K562 (cell line): Measurements from ENCODE around the gene MTA1. TPM values are rescaled to one million over a fixed set of nuclear protein-coding genes. Genes with fewer than 3 reads are reported as not detected.

Source experiments
- BRCA1 ChIP-seq, 2 experiments: fragments of 450-650 bp in 1 of 2; sonication (generic) in 1 of 2; formaldehyde crosslinking in 1 of 2; IDR thresholded peaks; 2 replicates each; pipeline versions ENCODE4 v1.5.0 to v1.6.1; 2017 to 2020; ENCODE audit warnings: mild to moderate bottlenecking in 1 of 2, missing genetic modification reagents in 1 of 2
- EGR1 ChIP-seq: fragments of 450-650 bp; conservative IDR thresholded peaks from 2 replicates; pipeline ENCODE4 v1.6.1; 2017; ENCODE audit warnings: mild to moderate bottlenecking
- FOXA3 ChIP-seq, 2 experiments: fragments of 450-650 bp in 1 of 2; sonication (generic) in 1 of 2; formaldehyde crosslinking; IDR thresholded peaks in 1 of 2; conservative IDR thresholded peaks in 1 of 2; 2 replicates each; pipeline versions ENCODE4 v1.4.0 to v1.8.0; 2020 to 2022; ENCODE audit warnings: mild to moderate bottlenecking in 2 of 2, missing genetic modification reagents in 1 of 2
- HDAC1 ChIP-seq, 2 experiments: fragments of 450-650 bp; IDR thresholded peaks; 2 replicates each; pipeline ENCODE4 v1.6.1; 2016 to 2017; ENCODE audit warnings: inconsistent platforms in 1 of 2, mild to moderate bottlenecking in 1 of 2, moderate library complexity in 1 of 2
- HEY1 ChIP-seq: fragments of 250-450 bp; sonication (Bioruptor Pico); IDR thresholded peaks from 2 replicates; pipeline ENCODE4 v1.5.0; 2020; ENCODE audit warnings: mild to moderate bottlenecking, moderate library complexity, borderline replicate concordance
- IRF9 ChIP-seq: fragments of 450-650 bp; IDR thresholded peaks from 2 replicates; pipeline ENCODE4 v1.6.1; 2016; ENCODE audit warnings: missing biosample characterization, missing genetic modification characterization
- KDM2B ChIP-seq: fragments of 250-450 bp; sonication (Bioruptor Pico); IDR thresholded peaks from 2 replicates; pipeline ENCODE4 v1.8.0; 2021; ENCODE audit warnings: mild to moderate bottlenecking, moderate library complexity
- MAX ChIP-seq: sonication (generic); formaldehyde crosslinking; IDR thresholded peaks from 2 replicates; pipeline ENCODE4 v1.9.0; 2022; ENCODE audit warnings: mild to moderate bottlenecking, missing genetic modification reagents
- MBD1 ChIP-seq: fragments of 250-450 bp; sonication (Bioruptor Pico); IDR thresholded peaks from 2 replicates; pipeline ENCODE4 v1.8.0; 2022; ENCODE audit warnings: inconsistent platforms
- NFRKB ChIP-seq: fragments of 450-650 bp; IDR thresholded peaks from 2 replicates; pipeline ENCODE4 v1.6.1; 2016; ENCODE audit warnings: low read depth
- RBM14 ChIP-seq: fragments of 200-400 bp; formaldehyde crosslinking; IDR thresholded peaks from 2 replicates; pipeline ENCODE4 v1.6.1; 2018; ENCODE audit warnings: low read depth, mild to moderate bottlenecking, low read length, moderate library complexity, borderline replicate concordance; ENCODE audit not compliant: insufficient read depth
- RFX7 ChIP-seq: fragments of 250-450 bp; sonication (Bioruptor Pico); IDR thresholded peaks from 2 replicates; pipeline ENCODE4 v1.5.1; 2021; ENCODE audit warnings: mild to moderate bottlenecking
- SIN3A ChIP-seq, 2 experiments: fragments of 150-350 bp in 1 of 2; IDR thresholded peaks; 2 replicates each; pipeline ENCODE4 v1.6.1; 2011 to 2016; ENCODE audit warnings: borderline replicate concordance in 2 of 2, low read depth in 2 of 2, low read length in 2 of 2, mild to moderate bottlenecking in 2 of 2, moderate library complexity in 2 of 2; ENCODE audit not compliant: control insufficient read depth in 1 of 2
- STAG1 ChIP-seq: sonication (generic); formaldehyde crosslinking; IDR thresholded peaks from 2 replicates; pipeline ENCODE4 v1.5.0; 2020; ENCODE audit warnings: missing genetic modification reagents, borderline replicate concordance
- TSHZ1 ChIP-seq: fragments of 250-450 bp; sonication (Bioruptor Pico); IDR thresholded peaks from 2 replicates; pipeline ENCODE4 v1.4.0; 2020; ENCODE audit warnings: mild to moderate bottlenecking, moderate library complexity
- ZBED1 ChIP-seq: IDR thresholded peaks from 2 replicates; pipeline ENCODE4 v1.6.1; 2014
- ZBTB26 ChIP-seq: fragments of 450-650 bp; formaldehyde crosslinking; IDR thresholded peaks from 2 replicates; pipeline ENCODE4 v1.4.0; 2022; ENCODE audit warnings: missing genetic modification characterization
- ZNF589 ChIP-seq: fragments of 200-800 bp; sonication (Bioruptor generic); IDR thresholded peaks from 2 replicates; pipeline ENCODE4 v1.6.1; 2016; ENCODE audit warnings: low read depth, missing genetic modification characterization, missing compliant biosample characterization
- polyA plus RNA-seq, 8 experiments: library from polyadenylated mRNA; depleted of rRNA in 4 of 8; stranded (reverse) in 5 of 8; unstranded in 3 of 8; fragments of >200 nt; fragmentation: Nextera tagmentation in 2 of 8; fragmentation: Illumina TruSeq in 1 of 8; extraction: Ambion mirVana in 2 of 8; extraction: Trizol in 1 of 8; gene quantifications; 2 replicates each; pipeline versions ENCODE4 v1.2.1 to v1.2.3, GENCODE V29; 2011 to 2014; ENCODE audit warnings: inconsistent platforms in 1 of 8, missing spikeins in 1 of 8
- total RNA-seq, 7 experiments: library from RNA; depleted of rRNA in 6 of 7; stranded (reverse); fragments of >200 nt in 6 of 7; fragmentation: Illumina TruSeq in 2 of 7; extraction: Trizol in 2 of 7; gene quantifications; 2 replicates each; pipeline versions ENCODE4 v1.2.1 to v1.2.3, GENCODE V29; 2011 to 2021; ENCODE audit warnings: low replicate concordance in 1 of 7

MTA1 gene
- total and polyA plus RNA-seq, 9 of the 15 experiments (the other 6 are each of a cell fraction or from before 2014, with no cell fraction given) = 0.13 to 118 (median 32.3) TPM

GRCh38 chr14:105480807-105481801 lies 61.5 kb downstream of the MTA1 start (continued):
- TF ChIP-seq MBD1 (no peak), NFRKB (0 out of 2 replicates have a peak, but pooled peaks have one; percentile 58), MAX (peak; percentile 47; the same call in 1 of the 2 replicates), IRF9 (tag) (no peak), EGR1 (peak; percentile 52; the same call in 1 of the 2 replicates), RBM14 (no peak), STAG1 (CRISPR knock-in tag) (no peak), ZBED1 (no peak), BRCA1 (IDR thresholded peaks at IDR 0.05) (no peak), BRCA1 (CRISPR knock-in tag; IDR thresholded peaks at IDR 0.05) (no peak), ZBTB26 (no peak), ZNF589 (no peak), SIN3A (IDR thresholded peaks at IDR 0.05; ENCODE audit: borderline replicate concordance in 2 of 2, control insufficient read depth in 1 of 2, low read depth in 2 of 2, low read length in 2 of 2) (no peak), HDAC1 (IDR thresholded peaks at IDR 0.05) (peak in 1 of 2 experiments; percentile 61; a peak in 2 of 4 replicates), KDM2B (CRISPR knock-in tag) (no peak), FOXA3 (CRISPR knock-in tag; conservative IDR thresholded peaks at IDR 0.05 in 1 of 2, IDR thresholded peaks at IDR 0.05 in 1 of 2) (no peak), RFX7 (CRISPR knock-in tag) (no peak), TSHZ1 (CRISPR knock-in tag) (no peak), HEY1 (CRISPR knock-in tag) (no peak)
